ENCODE measurements around the gene CREBBP.

GRCh38 chr16:3804426-3805016, 76.0 kb downstream of the CREBBP start:
- TF ChIP-seq EZH2 (IDR thresholded peaks at IDR 0.05): no peak
- TF ChIP-seq POLR2AphosphoS5 (IDR thresholded peaks at IDR 0.05; ENCODE audit: borderline replicate concordance, low read depth, low read length): no peak
- no peak for TF ChIP-seq FOXP2 (optimal IDR thresholded peaks at IDR 0.05; ENCODE audit: control extremely low read depth, extremely low read length, insufficient read depth)

Measured in SK-N-MC (cell line).